HG03558 (cell line): ENCODE results near the gene GATB.

ENCODE experiments used
- ATAC-seq: cut with Tn5 transposase; IDR thresholded peaks from one replicate; pipeline ENCODE4 v1.9.1; 2021; ENCODE audit warnings: moderate number of reproducible peaks; ENCODE audit not compliant: unreplicated experiment; ENCODE audit errors: extremely low read depth

The GATB gene, protein sequence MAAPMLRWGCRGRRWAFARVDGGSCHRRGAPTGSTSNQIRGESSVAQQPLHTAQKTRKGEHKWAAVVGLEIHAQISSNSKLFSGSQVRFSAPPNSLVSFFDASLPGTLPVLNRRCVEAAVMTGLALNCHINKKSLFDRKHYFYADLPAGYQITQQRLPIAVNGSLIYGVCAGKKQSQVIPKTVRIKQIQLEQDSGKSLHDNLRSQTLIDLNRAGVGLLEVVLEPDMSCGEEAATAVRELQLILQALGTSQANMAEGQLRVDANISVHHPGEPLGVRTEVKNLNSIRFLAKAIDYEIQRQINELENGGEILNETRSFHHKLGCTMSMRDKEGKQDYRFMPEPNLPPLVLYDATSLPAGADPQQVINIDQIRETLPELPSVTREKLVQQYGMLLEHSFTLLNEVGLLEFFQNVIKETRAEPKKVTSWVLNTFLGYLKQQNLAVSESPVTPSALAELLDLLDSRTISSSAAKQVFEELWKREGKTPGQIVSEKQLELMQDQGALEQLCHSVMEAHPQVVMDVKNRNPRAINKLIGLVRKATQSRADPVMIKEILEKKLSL

DNA sequence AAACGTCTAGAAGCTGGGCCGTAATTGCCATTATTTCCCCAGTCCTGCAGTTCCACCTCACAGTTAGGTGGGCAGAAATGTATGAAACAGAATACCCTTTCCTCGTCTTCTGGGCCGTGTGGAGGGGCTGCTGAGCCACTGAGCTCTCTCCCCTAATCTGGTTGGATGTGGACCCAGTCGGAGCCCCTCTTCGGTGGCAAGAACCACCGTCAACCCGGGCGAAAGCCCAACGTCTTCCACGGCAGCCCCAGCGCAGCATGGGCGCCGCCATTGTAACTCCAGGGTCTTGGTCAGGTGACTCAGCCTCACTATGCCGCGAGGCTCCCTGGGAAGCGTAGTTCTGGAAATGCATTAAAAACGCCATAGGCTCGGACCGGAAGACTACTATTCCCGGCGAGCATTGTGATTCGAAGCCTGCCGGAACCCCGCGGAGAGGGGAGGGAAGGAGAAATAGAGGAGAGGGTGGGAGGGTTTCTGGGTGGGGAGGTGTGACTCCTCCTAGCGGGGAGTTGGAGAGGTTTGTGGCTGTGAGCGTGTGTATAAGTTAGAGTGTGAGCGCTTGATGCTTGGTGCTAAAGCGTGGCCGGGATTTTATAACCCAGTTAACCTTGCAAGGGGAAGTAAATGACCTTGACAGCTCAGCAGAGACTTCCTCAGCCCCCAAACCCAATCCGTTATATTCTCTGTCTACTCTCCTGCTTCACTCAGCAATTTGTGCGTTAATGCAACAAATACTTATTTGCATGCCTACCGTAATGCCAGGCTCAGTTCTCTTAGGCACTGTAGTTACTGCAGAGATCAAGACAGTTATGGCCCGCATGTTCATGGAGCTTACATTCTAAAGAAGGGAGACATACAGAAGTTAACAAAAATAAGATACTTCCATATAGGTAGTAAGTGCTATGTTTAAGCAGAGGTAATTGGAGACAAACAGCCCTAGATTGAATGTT, at the start of gene GATB:
TSS of gene GATB (minus strand) at position 296 of the 950 bp plus-strand sequence. CDS start at position 271, 25 bp downstream.
- ATAC-seq: peak; percentile 99

DNA sequence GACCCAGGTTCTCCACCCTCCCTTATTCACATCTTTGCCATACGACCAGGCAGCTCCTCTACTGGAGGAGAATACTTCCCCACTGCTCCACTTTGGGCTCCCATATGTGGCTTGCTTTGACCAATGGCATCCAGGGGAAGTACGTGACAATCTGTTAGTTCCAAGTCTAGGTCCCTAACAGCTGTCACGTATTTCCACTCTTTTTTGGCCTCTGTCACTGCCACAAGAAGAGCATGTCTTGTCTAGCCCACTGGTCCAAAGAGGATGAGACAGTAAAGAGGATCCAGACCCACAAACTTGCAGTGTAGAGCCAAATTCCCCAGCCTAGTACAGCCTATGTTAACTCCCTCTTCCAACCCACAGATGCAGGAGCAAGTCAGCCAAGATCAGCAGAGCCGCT, 49.7 kb upstream of the GATB start:
- no peak for ATAC-seq

DNA sequence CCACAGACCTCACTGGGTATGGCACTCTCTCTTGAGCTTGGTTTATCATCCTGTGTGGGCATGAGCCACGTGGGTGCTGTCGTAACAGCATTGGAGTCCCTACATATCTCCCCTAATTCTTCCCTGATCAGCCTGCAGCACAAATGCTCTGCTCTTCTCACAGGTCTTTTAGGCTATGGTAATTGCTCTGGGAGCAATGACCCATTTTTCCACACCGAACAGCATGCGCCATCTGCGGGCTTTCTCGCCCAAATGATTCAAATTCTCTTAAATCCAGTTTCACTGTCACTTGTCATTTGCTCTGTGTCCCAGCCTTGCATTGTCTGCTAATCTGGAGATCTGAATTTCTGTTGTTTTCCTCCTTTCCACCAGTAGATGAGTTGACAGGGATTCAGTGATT, 48.9 kb upstream of the GATB start:
- ATAC-seq: no peak

DNA sequence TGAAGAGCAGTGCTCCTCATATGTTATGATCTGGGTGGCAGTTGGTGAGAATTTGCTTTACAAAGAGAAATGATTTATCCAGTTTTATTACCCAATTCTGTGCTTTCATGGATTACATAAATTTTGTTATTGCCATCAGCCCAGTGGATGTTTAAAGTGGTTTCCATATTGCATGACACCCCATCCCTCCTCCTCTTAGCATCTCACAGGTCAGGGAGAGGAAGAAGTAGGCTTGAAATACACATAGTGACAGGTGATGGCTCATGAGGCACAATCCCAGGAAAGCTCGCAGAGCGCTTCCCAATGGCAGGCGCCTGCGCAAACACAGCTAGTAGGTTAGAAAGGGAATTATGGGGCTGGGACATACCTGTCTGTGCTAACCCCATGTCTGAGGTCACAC, 47.7 kb upstream of the GATB start:
- no peak for ATAC-seq

DNA sequence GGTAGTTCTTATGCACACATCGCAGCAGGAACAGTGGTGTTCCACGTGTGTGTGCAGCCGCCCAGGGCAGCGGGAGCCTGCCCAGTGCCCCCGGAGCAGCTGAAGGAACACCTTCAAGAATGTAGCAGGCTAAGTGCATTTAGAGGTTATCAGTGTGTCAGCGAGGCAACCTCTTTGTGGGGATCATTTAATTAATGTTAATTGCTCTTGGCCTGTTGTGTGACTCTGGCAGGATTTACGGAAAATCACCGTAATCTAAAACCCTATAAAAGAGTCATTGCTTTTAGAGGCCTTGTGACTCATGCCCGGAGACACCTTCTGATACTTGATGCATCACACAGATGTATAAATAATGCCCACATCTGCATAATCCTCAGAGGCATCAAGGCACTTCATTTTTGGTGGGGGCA, 47.3 kb upstream of the GATB start:
- no peak for ATAC-seq

DNA sequence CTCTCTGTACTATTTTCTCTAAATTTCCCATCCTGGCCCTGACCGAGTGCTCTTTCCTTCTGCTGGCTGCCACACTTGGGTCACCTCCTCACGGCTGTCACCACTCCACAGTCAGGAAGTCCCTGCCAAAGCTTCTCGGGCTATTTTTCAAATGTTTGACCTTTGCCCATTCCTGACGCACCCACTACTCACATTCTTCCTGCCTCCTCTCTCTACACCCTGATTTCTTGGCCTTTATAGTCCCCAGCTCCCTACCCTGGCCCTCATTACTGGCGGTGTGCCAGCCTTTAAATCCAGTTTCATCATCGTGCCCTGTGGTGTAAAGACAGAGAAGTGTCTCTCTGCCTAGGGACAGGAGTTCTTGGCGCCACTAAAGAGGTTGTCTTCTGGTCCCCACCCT, 46.4 kb upstream of the GATB start:
- ATAC-seq: no peak

DNA sequence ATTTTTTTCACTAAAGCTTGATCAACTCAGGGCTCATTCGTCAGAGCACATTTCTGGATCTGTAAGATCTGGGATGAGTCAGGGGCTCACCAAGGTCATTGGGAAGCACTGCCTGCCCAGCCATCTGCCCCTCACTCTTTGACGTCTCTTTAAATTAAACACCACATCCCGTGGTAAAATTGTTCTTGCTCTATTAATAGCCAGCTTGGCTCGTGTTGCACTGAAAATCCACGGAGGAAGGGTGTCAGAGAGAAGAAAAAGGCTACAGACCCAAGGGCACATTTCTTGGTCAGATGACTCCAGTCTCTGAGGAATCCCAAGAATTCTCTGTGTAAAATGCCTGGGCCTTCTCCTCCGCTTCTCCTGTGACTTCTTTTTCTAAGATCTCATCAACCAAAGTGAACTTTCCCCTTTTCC, 45.7 kb upstream of the GATB start:
- ATAC-seq: no peak

DNA sequence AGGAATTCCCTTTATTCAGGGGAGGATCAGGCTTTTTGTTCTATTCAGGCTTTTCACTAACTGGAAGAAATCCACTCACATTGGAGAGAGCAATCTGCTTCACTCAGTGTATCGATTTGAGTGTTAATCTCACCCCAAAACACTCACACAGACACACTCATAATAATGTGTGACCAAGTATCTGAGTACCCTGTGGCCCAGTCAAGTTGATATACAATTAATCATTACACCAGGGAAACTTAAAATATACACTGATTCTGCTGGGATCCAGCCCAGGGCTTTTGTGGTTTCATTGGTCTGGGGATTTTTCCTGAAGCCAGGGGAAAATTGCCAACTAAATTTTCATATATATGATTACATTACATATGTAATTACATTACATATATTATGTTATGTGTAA, 44.0 kb upstream of the GATB start:
- no peak for ATAC-seq

DNA sequence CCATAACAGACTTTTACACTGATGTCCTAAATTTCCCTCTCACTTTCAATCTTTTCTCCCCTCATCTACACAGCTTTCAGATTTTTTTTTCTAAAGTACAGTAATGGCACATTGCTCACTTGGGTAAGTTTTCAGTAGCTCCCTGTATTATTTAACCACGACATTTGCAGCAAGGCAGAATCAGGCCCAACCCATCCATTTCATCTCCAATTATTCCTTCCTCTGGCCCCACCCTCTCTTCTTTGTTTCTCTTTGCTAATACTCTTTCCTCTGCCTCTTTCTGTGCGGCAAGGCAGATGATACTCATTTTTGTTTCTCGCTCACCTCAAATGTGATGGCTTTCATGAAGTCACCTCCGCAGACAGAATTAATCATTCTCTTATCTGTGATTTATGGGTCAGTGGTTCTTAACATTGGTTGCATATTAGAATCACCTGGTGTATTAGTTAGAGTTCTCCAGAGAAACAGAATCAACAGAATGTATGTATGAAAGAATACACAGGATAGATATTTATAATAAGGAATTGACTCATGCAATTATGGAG, 43.4 kb upstream of the GATB start:
- ATAC-seq: no peak

DNA sequence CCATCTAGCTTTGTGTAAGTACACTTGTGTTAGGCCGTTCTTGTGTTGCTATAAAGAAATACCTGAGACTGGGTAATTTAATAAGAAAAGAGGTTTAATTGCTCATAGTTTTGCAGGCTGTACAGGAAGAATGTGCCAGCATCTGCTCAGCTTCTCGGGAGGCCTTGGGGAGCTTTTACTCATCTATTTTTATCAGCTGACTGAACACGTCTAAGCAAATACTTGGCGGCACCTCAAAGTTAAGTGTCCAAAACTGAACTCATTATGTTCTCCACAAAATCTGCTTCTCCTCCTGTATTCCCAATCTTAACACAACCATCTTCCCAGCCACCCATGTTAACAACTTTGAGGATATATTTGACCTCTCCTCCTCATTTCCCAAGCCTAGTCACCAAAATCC, 42.4 kb upstream of the GATB start:
- no peak for ATAC-seq

DNA sequence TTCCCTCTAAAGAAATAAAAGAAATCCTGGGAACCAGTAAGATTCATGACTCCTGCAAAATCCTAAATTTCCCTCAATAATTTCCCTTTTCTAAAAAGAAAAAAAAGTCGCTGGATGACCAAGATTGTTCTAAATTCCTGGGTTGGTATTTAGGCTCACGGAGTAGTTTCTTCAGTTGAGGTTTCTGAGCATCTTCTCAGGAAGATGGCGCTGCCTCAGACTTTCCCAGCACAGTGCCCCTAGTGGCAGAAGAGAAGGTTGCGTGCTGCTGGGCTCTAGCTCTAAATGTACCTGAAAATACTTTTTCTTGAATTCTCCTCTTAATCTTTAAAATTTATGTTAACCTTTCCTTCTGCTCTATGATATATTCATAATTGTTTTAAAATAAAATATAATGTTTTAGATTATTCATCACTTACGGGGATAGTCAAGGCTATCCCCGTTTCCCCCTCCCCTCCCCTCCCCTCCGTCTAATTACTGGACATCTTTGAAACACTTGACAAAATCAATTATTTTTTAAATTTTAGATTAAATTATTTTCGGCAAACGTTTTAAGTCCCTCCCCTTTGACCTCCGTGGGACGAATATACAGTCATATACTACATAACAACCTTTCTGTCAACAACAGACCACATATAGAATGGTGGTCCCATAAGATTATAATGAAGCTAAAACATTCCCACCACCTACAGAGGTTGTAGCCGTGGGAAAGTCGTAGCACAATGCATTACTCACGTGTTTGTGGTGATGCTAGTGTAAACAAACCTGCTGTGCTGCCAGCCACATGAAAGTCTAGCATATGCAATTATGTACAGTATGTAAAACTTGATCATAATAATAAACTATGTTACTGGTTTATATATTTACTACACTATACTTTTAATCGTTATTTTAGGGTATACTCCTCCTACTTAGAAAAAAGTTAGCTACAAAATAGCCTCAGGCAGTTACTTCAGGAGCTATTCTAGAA, 41.0 kb upstream of the GATB start:
- ATAC-seq: no peak

DNA sequence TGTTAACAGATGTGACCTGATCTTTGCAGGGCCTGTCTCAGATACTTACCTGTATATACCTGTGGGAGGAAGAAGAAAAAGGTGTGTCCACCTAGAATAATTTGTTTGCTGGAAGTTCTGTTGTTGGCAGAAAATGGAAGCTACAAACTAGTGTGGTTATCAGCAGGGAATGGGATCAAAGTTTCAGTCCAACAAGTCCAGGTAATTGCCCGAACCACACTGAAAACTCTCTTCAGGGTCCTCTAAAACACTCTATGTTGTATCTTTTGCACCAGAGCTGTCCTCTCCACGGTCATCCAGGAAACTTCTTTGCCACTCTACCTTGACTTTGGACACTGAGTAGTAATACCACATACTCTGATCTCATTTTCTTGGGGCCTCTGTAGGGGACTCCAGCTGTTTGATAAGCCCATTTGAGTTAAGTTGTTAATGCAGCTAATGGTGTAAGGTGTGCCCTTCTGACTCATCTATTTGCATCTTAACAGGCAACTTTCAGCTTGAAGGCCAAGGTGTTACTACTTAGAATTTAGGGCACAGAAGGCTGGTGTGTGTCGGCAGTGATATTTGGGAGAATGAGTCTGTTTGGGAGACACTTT, 38.7 kb upstream of the GATB start:
- no peak for ATAC-seq

DNA sequence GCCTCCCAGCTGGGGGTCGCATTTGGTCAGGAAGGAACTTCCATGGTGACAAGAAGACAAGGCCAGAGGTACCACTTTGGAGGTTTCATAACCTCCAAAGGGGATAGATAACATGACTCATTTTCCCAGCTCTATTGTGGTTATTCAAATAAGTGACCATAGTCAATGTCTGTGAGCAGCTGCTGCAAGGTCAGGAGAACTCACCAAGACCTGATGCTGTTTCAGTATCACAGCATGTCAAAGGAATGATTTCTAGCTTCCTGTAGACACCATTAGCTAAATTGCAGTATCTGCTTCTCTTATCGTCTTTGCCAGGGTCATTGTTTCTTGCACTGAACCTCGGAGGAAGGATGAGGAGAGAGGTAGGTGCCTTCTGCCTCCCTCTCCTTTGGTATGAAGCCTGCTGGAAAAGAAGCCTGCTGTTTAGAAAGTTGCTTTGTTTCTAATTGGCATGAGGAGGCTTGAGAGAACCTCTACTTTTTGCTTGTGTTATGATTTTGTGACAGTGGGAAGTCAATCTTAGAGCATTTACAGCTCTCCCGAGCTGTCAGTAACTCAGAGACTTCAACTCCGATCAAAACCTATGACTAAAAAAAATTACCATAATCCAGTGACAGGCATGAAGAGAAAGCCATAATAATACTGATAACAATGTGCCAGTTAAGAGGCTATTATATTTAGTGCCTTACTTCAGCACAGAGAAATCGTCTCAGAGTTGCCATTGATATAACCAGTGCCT, 38.0 kb upstream of the GATB start:
- peak; percentile 78 for ATAC-seq

DNA sequence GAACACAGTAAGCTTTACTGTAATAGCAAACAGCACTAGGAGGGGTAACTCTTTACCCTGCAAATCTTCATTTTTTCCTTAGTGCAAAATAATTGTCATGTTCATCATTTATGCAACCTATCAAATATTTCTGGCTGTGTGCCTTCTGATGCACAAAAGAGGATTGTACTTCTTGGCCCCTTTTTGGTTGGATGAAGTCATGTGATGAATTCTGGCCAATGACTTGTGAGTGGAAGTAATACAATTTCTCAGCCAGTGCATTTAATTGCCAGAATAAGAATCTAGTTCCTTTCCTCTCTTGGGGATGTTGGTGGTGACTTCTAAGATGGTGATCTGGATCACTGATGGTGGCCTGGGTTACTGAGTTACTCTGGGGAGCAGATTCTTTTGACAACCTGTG, 37.0 kb upstream of the GATB start:
- ATAC-seq: no peak

DNA sequence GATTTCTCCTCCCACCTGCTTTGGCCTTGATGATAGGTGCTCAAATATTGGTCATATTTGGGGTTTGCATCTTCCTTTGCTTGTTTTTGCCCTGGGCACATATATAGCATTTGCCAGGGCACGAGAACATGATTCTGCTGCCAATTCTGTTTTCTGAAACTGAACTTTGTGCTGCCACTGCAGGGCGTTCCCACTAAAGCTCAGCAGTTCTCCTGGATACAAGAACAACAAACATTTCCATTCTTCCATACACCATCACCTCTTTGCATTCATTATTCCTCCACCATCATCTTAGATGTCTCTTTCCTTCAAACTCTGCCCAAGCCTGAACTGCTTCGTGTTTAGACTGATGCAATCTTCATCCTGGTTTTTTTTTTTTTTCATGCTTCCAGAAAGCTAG, 36.3 kb upstream of the GATB start:
- no peak for ATAC-seq

DNA sequence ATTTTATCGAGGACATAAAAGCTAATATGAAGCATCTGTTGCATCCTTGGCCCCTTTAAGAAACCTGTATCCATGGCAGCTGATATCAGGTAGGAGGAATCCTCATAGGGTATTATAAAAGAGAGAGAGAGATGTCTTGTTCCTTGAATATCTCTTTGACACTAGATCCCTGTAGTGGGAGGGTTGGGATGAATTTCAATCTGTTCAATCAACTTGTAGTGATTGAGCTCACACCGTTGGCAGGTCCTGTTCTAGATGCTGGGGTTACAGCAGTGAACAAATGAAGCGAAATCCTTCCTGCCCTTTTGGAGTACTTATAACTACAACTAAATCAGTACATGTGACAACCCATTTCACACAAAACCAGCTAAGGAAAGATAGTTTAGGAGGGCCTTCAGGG, 35.3 kb upstream of the GATB start:
- no peak for ATAC-seq

DNA sequence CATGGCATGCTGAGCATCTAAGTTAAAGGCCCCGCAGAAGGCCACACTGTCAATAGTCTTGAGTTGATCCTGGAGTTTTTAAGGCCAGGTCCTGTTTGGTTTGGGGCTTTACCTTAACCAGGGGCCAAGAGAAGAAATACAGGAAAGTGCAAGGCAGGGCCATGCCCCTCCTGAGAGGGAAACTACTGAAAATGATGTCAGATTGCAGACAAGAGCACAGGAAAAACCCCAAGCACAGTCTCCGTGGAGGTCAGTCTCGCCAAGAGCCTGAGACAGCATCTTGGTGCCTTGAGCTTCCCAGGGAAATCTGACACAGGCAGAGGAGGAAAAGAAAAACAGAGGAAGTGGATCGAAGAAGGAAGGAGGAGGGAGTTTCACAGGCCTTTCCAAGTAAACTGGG, 32.2 kb upstream of the GATB start:
- peak; percentile 59 for ATAC-seq

DNA sequence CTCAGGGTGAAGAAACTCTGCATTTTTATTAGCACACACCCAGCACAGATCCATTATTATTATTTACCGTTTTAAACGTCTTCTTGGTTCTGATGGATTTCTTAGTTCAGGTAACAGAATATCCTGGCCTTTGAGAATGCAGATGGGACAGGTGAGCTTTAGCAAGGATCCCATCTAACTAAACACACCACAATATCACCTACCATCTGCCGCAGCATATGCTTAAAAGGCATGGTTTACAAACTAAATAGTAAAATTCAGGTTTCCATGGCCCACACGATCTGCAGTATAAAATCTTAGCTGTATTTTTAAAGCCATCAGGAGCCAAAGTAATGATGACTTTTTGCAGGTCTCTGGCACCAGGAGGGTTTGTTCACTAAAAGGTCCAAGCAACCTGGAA, 31.7 kb upstream of the GATB start:
- no peak for ATAC-seq

DNA sequence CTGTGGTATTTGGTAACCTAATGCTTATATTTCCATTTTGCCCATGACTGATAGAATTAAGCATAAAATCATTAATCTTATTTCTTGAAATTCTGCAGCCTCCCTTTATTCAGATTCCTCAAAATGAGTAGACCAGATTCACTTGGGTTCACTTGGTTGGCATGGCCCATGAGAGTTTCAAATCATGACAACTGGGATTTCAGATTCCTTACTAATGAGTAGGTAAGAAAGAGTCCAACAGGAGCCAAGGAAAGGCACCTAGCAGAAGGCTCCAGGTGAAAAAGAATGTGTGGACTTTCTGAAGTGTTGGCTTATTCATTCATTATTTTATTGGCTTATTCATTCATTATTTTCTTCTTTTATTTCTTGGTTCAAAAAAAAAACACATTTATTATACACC, 27.2 kb upstream of the GATB start:
- ATAC-seq: no peak
